ENCODE measurements around the gene ATP1A1. TPM values are rescaled to one million over a fixed set of nuclear protein-coding genes. Genes with fewer than 3 reads are reported as not detected.
A peak's percentile ranks its signal among the peaks of the same experiment; 100 is the strongest.

The ATP1A1 gene
- total and polyA plus RNA-seq, 4 donors = 138 to 216 (median 186) TPM

DNA sequence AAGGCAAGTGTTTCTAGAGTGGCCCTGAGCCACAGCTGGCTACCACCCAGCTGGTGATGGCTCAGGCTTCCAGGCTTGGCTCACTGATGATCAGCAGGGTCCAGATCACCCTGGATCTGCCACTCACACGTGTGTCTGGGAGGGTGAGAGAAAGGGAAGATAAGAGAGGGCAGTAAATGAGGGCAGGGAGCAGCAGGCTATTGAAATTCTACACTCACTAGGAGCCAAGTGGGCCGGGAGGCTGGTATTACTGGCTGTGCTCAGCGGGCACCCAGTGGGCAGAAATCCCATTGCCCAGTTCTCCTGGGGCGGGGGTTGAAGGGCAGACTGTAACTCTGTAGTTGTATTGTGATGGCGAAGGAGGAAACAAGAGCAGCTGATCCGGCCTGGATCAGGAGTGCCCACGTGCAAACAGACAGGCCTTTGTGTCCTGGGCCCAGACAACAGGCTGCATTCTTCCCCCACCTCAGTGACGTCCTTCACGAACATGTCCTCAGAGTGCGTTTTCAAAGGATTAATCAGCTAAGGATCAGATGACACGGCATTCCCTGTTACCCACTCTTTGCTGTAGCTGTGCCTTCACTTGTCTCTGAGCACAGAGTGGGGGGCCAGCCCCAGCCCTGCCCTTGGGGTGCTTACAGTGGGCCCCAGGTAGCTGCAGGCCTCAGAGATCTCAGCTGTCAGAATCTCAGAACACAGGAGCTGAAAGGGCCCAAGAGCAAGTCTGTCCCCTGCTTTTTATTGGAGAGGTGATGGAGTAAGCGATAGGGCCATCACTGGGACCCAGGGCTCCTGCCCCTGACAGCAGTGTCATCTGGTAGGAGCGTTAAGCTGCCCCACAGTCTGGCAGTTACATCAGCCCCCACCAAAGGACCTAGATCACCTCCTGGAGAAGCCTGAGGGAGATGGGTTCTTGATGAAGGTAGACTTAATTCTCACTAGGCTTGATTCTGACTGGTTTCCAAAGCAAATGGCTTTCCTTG lies 60.5 kb downstream of the ATP1A1 start:
- H3K4me1 ChIP-seq (ENCODE audit: control insufficient read depth in 1 of 2, insufficient read depth in 2 of 2, low read length in 2 of 2) = no peaks in the 10 kb centered on the region

GRCh38 chr1:116434849-116435248 lies 61.8 kb downstream of the ATP1A1 start:
- intact Hi-C loops (cut with DNase I) = loop anchor here in 1 of 2 donors (5.0 kb wide), 1 partner anchor 58 kb away; no protein-coding TSS in a partner anchor
- H3K27me3 ChIP-seq (ENCODE audit: control insufficient read depth in 1 of 2, insufficient read depth in 2 of 2, low read length in 1 of 2) = no peaks in the 10 kb centered on the region
- 90 to 92% methylated on average over 3 of the region's 3 CpGs for WGBS, 2 donors
- no peak overlapping the region for H3K4me3 ChIP-seq (ENCODE audit: low read length in 2 of 2)
- no peaks in the 10 kb centered on the region for H3K4me1 ChIP-seq (ENCODE audit: control insufficient read depth in 1 of 2, insufficient read depth in 2 of 2, low read length in 2 of 2)
- no peak overlapping the region for H3K27ac ChIP-seq (ENCODE audit: low read depth in 1 of 2, low read length in 2 of 2)
- DNase-seq = no peak
- H3K36me3 ChIP-seq (ENCODE audit: control insufficient read depth in 1 of 2, insufficient read depth in 2 of 2, low read length in 1 of 2) = no peaks in the 10 kb centered on the region
- ATAC-seq (ENCODE audit: low FRiP score) = no peak
- H3K9me3 ChIP-seq (ENCODE audit: control insufficient read depth, low read length) = no peaks in the 10 kb centered on the region

More for the DNA sequence above, 60.5 kb downstream of the ATP1A1 start:
- H3K36me3 ChIP-seq (ENCODE audit: control insufficient read depth in 1 of 2, insufficient read depth in 2 of 2, low read length in 1 of 2) = no peaks in the 10 kb centered on the region
- ATAC-seq (ENCODE audit: low FRiP score) (peak; percentile 56), DNase-seq (no peak)
- H3K9me3 ChIP-seq (ENCODE audit: control insufficient read depth, low read length) = no peaks in the 10 kb centered on the region
- H3K4me3 ChIP-seq (ENCODE audit: low read length in 2 of 2) = no peak overlapping the region
- WGBS, 2 donors = 70% methylated on average over 13 of the region's 13 CpGs
- no peak overlapping the region for H3K27ac ChIP-seq (ENCODE audit: low read depth in 1 of 2, low read length in 2 of 2)
- H3K27me3 ChIP-seq (ENCODE audit: control insufficient read depth in 1 of 2, insufficient read depth in 2 of 2, low read length in 1 of 2) = no peaks in the 10 kb centered on the region
- intact Hi-C loops (cut with DNase I) = no loop called here

GRCh38 chr1:116435806-116436610 lies 63.0 kb downstream of the ATP1A1 start:
- DNase-seq (no peak), ATAC-seq (ENCODE audit: low FRiP score) (no peak)
- Histone ChIP-seq H3K36me3 (ENCODE audit: control insufficient read depth in 1 of 2, insufficient read depth in 2 of 2, low read length in 1 of 2) (no peaks in the 10 kb centered on the region), H3K9me3 (ENCODE audit: control insufficient read depth, low read length) (no peaks in the 10 kb centered on the region), H3K27ac (ENCODE audit: low read depth in 1 of 2, low read length in 2 of 2) (no peak overlapping the region), H3K27me3 (ENCODE audit: control insufficient read depth in 1 of 2, insufficient read depth in 2 of 2, low read length in 1 of 2) (no peaks in the 10 kb centered on the region), H3K4me3 (ENCODE audit: low read length in 2 of 2) (no peak overlapping the region), H3K4me1 (ENCODE audit: control insufficient read depth in 1 of 2, insufficient read depth in 2 of 2, low read length in 2 of 2) (no peaks in the 10 kb centered on the region)
- 70 to 73% methylated on average over 2 of the region's 2 CpGs for WGBS, 2 donors
- intact Hi-C loops (cut with DNase I) = loop anchor here in 1 of 2 donors (5.0 kb wide), 1 partner anchor 59 kb away; no protein-coding TSS in a partner anchor

DNA sequence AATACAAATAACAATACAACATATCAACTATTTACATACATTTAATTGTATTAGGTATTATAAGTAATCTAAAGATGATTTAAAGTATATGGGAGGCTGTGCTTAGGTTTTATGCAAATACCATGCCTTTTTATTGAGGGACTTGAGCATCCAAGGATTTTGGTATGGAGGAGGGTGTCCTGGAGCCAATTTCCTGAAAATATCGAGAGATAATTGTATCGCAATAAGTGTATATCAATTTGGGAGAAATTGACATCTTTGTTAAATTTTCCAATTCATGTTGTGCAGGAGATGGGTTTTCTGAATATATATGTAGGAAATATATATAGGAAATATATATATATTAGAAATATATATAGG lies 63.5 kb downstream of the ATP1A1 start:
- 98% methylated on average over 2 of the region's 2 CpGs for WGBS, 2 donors
- DNase-seq (no peak), ATAC-seq (ENCODE audit: low FRiP score) (no peak)
- Histone ChIP-seq H3K27ac (ENCODE audit: low read depth in 1 of 2, low read length in 2 of 2) (no peak overlapping the region), H3K27me3 (ENCODE audit: control insufficient read depth in 1 of 2, insufficient read depth in 2 of 2, low read length in 1 of 2) (no peaks in the 10 kb centered on the region), H3K36me3 (ENCODE audit: control insufficient read depth in 1 of 2, insufficient read depth in 2 of 2, low read length in 1 of 2) (no peaks in the 10 kb centered on the region), H3K4me1 (ENCODE audit: control insufficient read depth in 1 of 2, insufficient read depth in 2 of 2, low read length in 2 of 2) (no peaks in the 10 kb centered on the region), H3K9me3 (ENCODE audit: control insufficient read depth, low read length) (no peaks in the 10 kb centered on the region), H3K4me3 (ENCODE audit: low read length in 2 of 2) (no peak overlapping the region)
- intact Hi-C loops (cut with DNase I) = loop anchor here in 1 of 2 donors (5.0 kb wide), 1 partner anchor 59 kb away; no protein-coding TSS in a partner anchor

- no peaks in the 10 kb centered on the region for H3K4me1 ChIP-seq (ENCODE audit: control insufficient read depth in 1 of 2, insufficient read depth in 2 of 2, low read length in 2 of 2)
- H3K27ac ChIP-seq (ENCODE audit: low read depth in 1 of 2, low read length in 2 of 2) = peak overlapping the region in 1 of 2 donors; percentile 43
- H3K36me3 ChIP-seq (ENCODE audit: control insufficient read depth in 1 of 2, insufficient read depth in 2 of 2, low read length in 1 of 2) = no peaks in the 10 kb centered on the region
- H3K4me3 ChIP-seq (ENCODE audit: low read length in 2 of 2) = no peak overlapping the region
- 0 to 6% methylated on average over 1 of the region's 1 CpG for WGBS, 2 donors
- H3K9me3 ChIP-seq (ENCODE audit: control insufficient read depth, low read length) = no peaks in the 10 kb centered on the region
- ATAC-seq (ENCODE audit: low FRiP score) (no peak), DNase-seq (no peak)
- H3K27me3 ChIP-seq (ENCODE audit: control insufficient read depth in 1 of 2, insufficient read depth in 2 of 2, low read length in 1 of 2) = no peaks in the 10 kb centered on the region
- intact Hi-C loops (cut with DNase I) = loop anchor here in 1 of 2 donors (5.0 kb wide), 1 partner anchor 62 kb away; no protein-coding TSS in a partner anchor
These were observed 66.7 kb downstream of the ATP1A1 start for GRCh38 chr1:116439701-116440100.

DNA sequence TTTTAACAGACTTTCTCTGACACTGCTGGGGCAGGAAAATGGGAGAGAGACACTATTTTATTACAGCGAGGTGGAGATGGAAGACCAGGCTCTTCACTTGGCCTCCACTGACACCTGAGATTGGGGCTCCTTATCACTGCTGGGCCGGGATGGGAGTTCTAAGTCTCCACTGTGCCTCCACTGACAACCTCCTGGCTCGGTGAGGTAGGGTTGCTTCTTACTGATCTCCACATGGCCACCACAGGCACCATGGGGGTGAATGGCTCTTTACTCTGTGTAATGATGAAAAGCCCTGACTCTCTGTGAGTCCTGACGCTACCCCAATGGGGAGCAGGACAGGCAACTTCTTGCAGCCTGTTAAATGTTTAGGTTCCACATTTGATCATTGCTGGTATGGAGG lies 67.7 kb downstream of the ATP1A1 start:
- H3K4me1 ChIP-seq (ENCODE audit: control insufficient read depth in 1 of 2, insufficient read depth in 2 of 2, low read length in 2 of 2) = no peaks in the 10 kb centered on the region
- peak overlapping the region; percentile 44 to 55 for H3K27ac ChIP-seq (ENCODE audit: low read depth in 1 of 2, low read length in 2 of 2)
- 91 to 95% methylated on average over 4 of the region's 4 CpGs for WGBS, 2 donors
- H3K27me3 ChIP-seq (ENCODE audit: control insufficient read depth in 1 of 2, insufficient read depth in 2 of 2, low read length in 1 of 2) = no peaks in the 10 kb centered on the region
- H3K36me3 ChIP-seq (ENCODE audit: control insufficient read depth in 1 of 2, insufficient read depth in 2 of 2, low read length in 1 of 2) = no peaks in the 10 kb centered on the region
- ATAC-seq (ENCODE audit: low FRiP score) (no peak), DNase-seq (no peak)
- intact Hi-C loops (cut with DNase I) = no loop called here
- no peak overlapping the region for H3K4me3 ChIP-seq (ENCODE audit: low read length in 2 of 2)
- no peaks in the 10 kb centered on the region for H3K9me3 ChIP-seq (ENCODE audit: control insufficient read depth, low read length)

DNA sequence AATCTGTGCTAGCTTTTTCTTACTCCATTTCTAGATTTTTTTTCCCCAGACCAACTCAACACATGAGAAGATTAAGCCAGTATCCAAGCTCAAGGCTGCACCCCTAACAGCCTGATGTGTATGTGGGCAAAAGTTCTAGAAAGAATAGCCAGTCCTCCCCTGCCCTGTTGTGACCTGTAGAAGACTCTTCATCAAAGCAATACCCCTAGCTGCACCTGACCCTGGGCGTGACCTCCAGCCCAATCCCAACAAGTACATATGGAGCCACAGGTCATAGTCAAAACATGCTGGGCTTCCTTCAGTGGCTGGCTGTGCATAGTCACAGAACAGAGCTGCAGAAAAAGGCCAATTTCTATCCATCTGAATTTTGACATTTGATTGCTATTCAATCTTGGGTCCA lies 72.5 kb downstream of the ATP1A1 start:
- no peaks in the 10 kb centered on the region for H3K36me3 ChIP-seq (ENCODE audit: control insufficient read depth in 1 of 2, insufficient read depth in 2 of 2, low read length in 1 of 2)
- intact Hi-C loops (cut with DNase I) = no loop called here
- H3K4me1 ChIP-seq (ENCODE audit: control insufficient read depth in 1 of 2, insufficient read depth in 2 of 2, low read length in 2 of 2) = peaks cover 0 to 6% of the 10 kb centered on the region in 2 donors
- no peaks in the 10 kb centered on the region for H3K27me3 ChIP-seq (ENCODE audit: control insufficient read depth in 1 of 2, insufficient read depth in 2 of 2, low read length in 1 of 2)
- no peak overlapping the region for H3K4me3 ChIP-seq (ENCODE audit: low read length in 2 of 2)
- 100% methylated on average over 1 of the region's 1 CpG for WGBS, 2 donors
- ATAC-seq (ENCODE audit: low FRiP score) (no peak), DNase-seq (no peak)
- no peaks in the 10 kb centered on the region for H3K9me3 ChIP-seq (ENCODE audit: control insufficient read depth, low read length)
- no peak overlapping the region for H3K27ac ChIP-seq (ENCODE audit: low read depth in 1 of 2, low read length in 2 of 2)

GRCh38 chr1:116446686-116447085 lies 73.6 kb downstream of the ATP1A1 start:
- H3K4me1 ChIP-seq (ENCODE audit: control insufficient read depth in 1 of 2, insufficient read depth in 2 of 2, low read length in 2 of 2) = peaks cover 0 to 6% of the 10 kb centered on the region in 2 donors
- no peak for DNase-seq

More at GRCh38 chr1:116446686-116447085, 73.6 kb downstream of the ATP1A1 start:
- 96 to 98% methylated on average over 3 of the region's 3 CpGs for WGBS, 2 donors
- H3K36me3 ChIP-seq (ENCODE audit: control insufficient read depth in 1 of 2, insufficient read depth in 2 of 2, low read length in 1 of 2) = no peaks in the 10 kb centered on the region
- intact Hi-C loops (cut with DNase I) = no loop called here
- no peak overlapping the region for H3K27ac ChIP-seq (ENCODE audit: low read depth in 1 of 2, low read length in 2 of 2)
- H3K27me3 ChIP-seq (ENCODE audit: control insufficient read depth in 1 of 2, insufficient read depth in 2 of 2, low read length in 1 of 2) = no peaks in the 10 kb centered on the region
- no peak for ATAC-seq (ENCODE audit: low FRiP score)
- no peak overlapping the region for H3K4me3 ChIP-seq (ENCODE audit: low read length in 2 of 2)
- H3K9me3 ChIP-seq (ENCODE audit: control insufficient read depth, low read length) = no peaks in the 10 kb centered on the region

Measured in aorta (tissue), 5 donors.